GM12878 (cell line): ENCODE measurements around the gene EIF4B. TPM values are rescaled to one million over a fixed set of nuclear protein-coding genes. Genes with fewer than 3 reads are reported as not detected.

ENCODE experiments used
- ATAC-seq: fragments of 200-7000 bp; cut with Tn5 transposase; 3 replicates; pipeline ENCODE4 v1.9.1; 2020; ENCODE audit warnings: mild to moderate bottlenecking, moderate library complexity
- BruUV-seq: library from RNA; stranded (reverse); fragments of 400-500 nt; replicated peaks from 2 replicates; lab custom pipeline; 2021; lab: Mats Ljungman, UMichigan
- CTCF ChIA-PET: fragments of 300-600 bp; sonication (Branson Sonifier 250); formaldehyde crosslinking; extraction: SDS; loops from one replicate; lab custom pipeline; 2021; ENCODE audit warnings: inconsistent platforms; lab: Yijun Ruan, JAX
- POLR2A ChIA-PET: fragments of 350-600 bp; formaldehyde crosslinking; extraction: SDS; loops from one replicate; lab custom pipeline; 2021; ENCODE audit warnings: inconsistent platforms; lab: Charles Lee
- RAD21 ChIA-PET: fragments of 300-600 bp; sonication (Branson Sonifier 250); formaldehyde crosslinking; loops from one replicate; lab custom pipeline; 2023; ENCODE audit warnings: antibody characterized with exemption; ENCODE audit not compliant: unreplicated experiment; lab: Charles Lee
- SMC1A ChIA-PET: fragments of 300-600 bp; sonication (Branson Sonifier 250); formaldehyde crosslinking; loops from one replicate; lab custom pipeline; 2023; ENCODE audit not compliant: unreplicated experiment, uncharacterized antibody; lab: Charles Lee
- DNase-seq: peaks from one replicate; pipeline ENCODE4 v3.0.0-alpha.2; 2011; ENCODE audit warnings: low read depth, low spot score
- FAIRE-seq: peaks from 3 replicates; lab custom pipeline; 2011; peaks lifted over from hg19 to GRCh38; lab: Jason Lieb, UNC
- H2AFZ ChIP-seq: 2 replicates; pipeline ENCODE4 v1.6.0; 2011; ENCODE audit warnings: low read depth, low read length, control low read depth; ENCODE audit not compliant: control insufficient read depth
- H3K27ac ChIP-seq: 2 replicates; pipeline ENCODE4 v1.5.1; 2011; ENCODE audit warnings: control low read depth; ENCODE audit not compliant: control insufficient read depth, insufficient read depth
- H3K27me3 ChIP-seq, 2 experiments: replicated peaks in 1 of 2; 2 replicates each; pipeline versions ENCODE4 v1.6.0 to v1.6.1; 2011; ENCODE audit warnings: low read length in 1 of 2; ENCODE audit not compliant: control insufficient read depth in 2 of 2, insufficient read depth in 2 of 2
- H3K36me3 ChIP-seq, 2 experiments: 2 replicates each; pipeline ENCODE4 v1.5.1; 2011; ENCODE audit warnings: low read length in 1 of 2; ENCODE audit not compliant: control insufficient read depth in 2 of 2, insufficient read depth in 2 of 2
- H3K4me1 ChIP-seq: 2 replicates; pipeline ENCODE4 v1.6.1; 2011; ENCODE audit warnings: mild to moderate bottlenecking, low read length, moderate library complexity, mixed read lengths; ENCODE audit not compliant: control insufficient read depth, insufficient read depth
- H3K4me2 ChIP-seq: 2 replicates; pipeline ENCODE4 v1.6.0; 2011; ENCODE audit warnings: control low read depth; ENCODE audit not compliant: control insufficient read depth, insufficient read depth
- H3K4me3 ChIP-seq: fragments of 200-600 bp; sonication (generic); 2 replicates; pipeline ENCODE4 v1.5.1; 2016
- H3K79me2 ChIP-seq: 2 replicates; pipeline ENCODE4 v1.6.0; 2011; ENCODE audit warnings: low read length; ENCODE audit not compliant: control insufficient read depth, insufficient read depth
- H3K9ac ChIP-seq: 2 replicates; pipeline ENCODE4 v1.8.0; 2011; ENCODE audit warnings: low read length, control low read depth, mixed read lengths; ENCODE audit not compliant: control insufficient read depth, insufficient read depth
- H3K9me3 ChIP-seq: replicated peaks from 3 replicates; pipeline ENCODE4 v1.5.1; 2011; ENCODE audit warnings: mild to moderate bottlenecking, low read length; ENCODE audit not compliant: control insufficient read depth, insufficient read depth
- H4K20me1 ChIP-seq: 2 replicates; pipeline ENCODE4 v1.6.0; 2011; ENCODE audit not compliant: control insufficient read depth, insufficient read depth
- BACH1 ChIP-seq: fragments of 450-650 bp; IDR thresholded peaks from 2 replicates; pipeline ENCODE4 v1.6.1; 2017; ENCODE audit warnings: mild to moderate bottlenecking, borderline replicate concordance
- BCLAF1 ChIP-seq: fragments of 450-650 bp; IDR thresholded peaks from 2 replicates; pipeline ENCODE4 v1.6.1; 2017; ENCODE audit warnings: antibody characterized with exemption, mild to moderate bottlenecking, moderate library complexity
- CREB1 ChIP-seq: IDR thresholded peaks from 2 replicates; pipeline ENCODE4 v1.6.1; 2012; ENCODE audit warnings: low read depth, mild to moderate bottlenecking, inconsistent platforms
- EED ChIP-seq: sonication (generic); IDR thresholded peaks from 2 replicates; pipeline ENCODE4 v1.6.1; 2016; ENCODE audit warnings: antibody characterized with exemption, low read depth
- GABPA ChIP-seq: IDR thresholded peaks from 2 replicates; pipeline ENCODE4 v1.6.1; 2014; ENCODE audit warnings: antibody characterized with exemption, low read depth, mild to moderate bottlenecking, inconsistent platforms
- MYB ChIP-seq: fragments of 150-350 bp; IDR thresholded peaks from 2 replicates; pipeline ENCODE4 v1.6.1; 2014; ENCODE audit warnings: mild to moderate bottlenecking, low read depth, low read length, borderline replicate concordance
- MYC ChIP-seq: IDR thresholded peaks from 2 replicates; pipeline ENCODE4 v1.6.1; 2011; ENCODE audit warnings: mild to moderate bottlenecking, low read length, moderate library complexity, inconsistent platforms; ENCODE audit not compliant: insufficient read depth, insufficient replicate concordance, insufficient read length, severe bottlenecking
- NBN ChIP-seq: fragments of 450-650 bp; IDR thresholded peaks from 2 replicates; pipeline ENCODE4 v1.6.1; 2016
- NR2C2 ChIP-seq: IDR thresholded peaks from 2 replicates; pipeline ENCODE4 v1.6.1; 2011; ENCODE audit warnings: borderline replicate concordance, low read depth; ENCODE audit not compliant: control insufficient read depth, insufficient read length
- POLR2AphosphoS2 ChIP-seq: IDR thresholded peaks from 2 replicates; pipeline ENCODE4 v1.6.1; 2011; ENCODE audit warnings: low read depth, mild to moderate bottlenecking, low read length, improper control_type of control experiment, moderate library complexity
- POU2F2 ChIP-seq: IDR thresholded peaks from 3 replicates; pipeline ENCODE4 v1.6.1; 2011; ENCODE audit warnings: low read depth, mild to moderate bottlenecking, low read length, borderline replicate concordance
- RUNX3 ChIP-seq: IDR thresholded peaks from 2 replicates; pipeline ENCODE4 v1.6.1; 2012; ENCODE audit warnings: low read length, inconsistent platforms
- SPI1 ChIP-seq: IDR thresholded peaks from 2 replicates; pipeline ENCODE4 v1.6.1; 2011; ENCODE audit warnings: low read depth, mild to moderate bottlenecking, low read length, moderate library complexity, borderline replicate concordance; ENCODE audit not compliant: insufficient read depth
- TARDBP ChIP-seq: IDR thresholded peaks from 2 replicates; pipeline ENCODE4 v1.6.1; 2016; ENCODE audit warnings: borderline replicate concordance
- ZBTB4 ChIP-seq: fragments of 450-650 bp; formaldehyde crosslinking; IDR thresholded peaks from 2 replicates; pipeline ENCODE4 v1.4.0; 2022; ENCODE audit warnings: mild to moderate bottlenecking, moderate library complexity
- ZNF622 ChIP-seq: fragments of 450-650 bp; IDR thresholded peaks from 2 replicates; pipeline ENCODE4 v1.6.1; 2017; ENCODE audit warnings: mild to moderate bottlenecking, inconsistent platforms
- WGBS: methylation state at CpG from one replicate; pipeline ENCODE4 v1.1.6; 2016; ENCODE audit warnings: low lambda C conversion rate; ENCODE audit not compliant: insufficient replicate concordance, insufficient coverage; ENCODE audit errors: missing lambda C conversion rate; 5-methylcytosine and 5-hydroxymethylcytosine counted together
- in situ Hi-C: fragments of 300-500 bp; cut with MboI; formaldehyde crosslinking; loops from 9 replicates; pipeline ENCODE4 v1.14.3; 2018; ENCODE audit warnings: mixed read lengths
- intact Hi-C: fragments of 100-400 bp; cut with micrococcal nuclease; formaldehyde crosslinking; loops from one replicate; pipeline ENCODE4 v1.14.2; 2022; ENCODE audit not compliant: unreplicated experiment
- polyA plus RNA-seq, 11 experiments: library from polyadenylated mRNA; depleted of rRNA in 4 of 11; unstranded in 6 of 11; stranded (reverse) in 5 of 11; fragments of >200 nt; fragmentation: Nextera tagmentation in 4 of 11; fragmentation: Illumina TruSeq in 1 of 11; extraction: Ambion mirVana in 4 of 11; extraction: Trizol in 1 of 11; gene quantifications; 1 replicate in 1 of 11; 2 replicates in 10 of 11; pipeline versions ENCODE4 v1.2.1 to v1.2.3, GENCODE V29; 2011 to 2016; ENCODE audit warnings: inconsistent platforms in 2 of 11, missing spikeins in 2 of 11, low read depth in 1 of 11
- total RNA-seq, 4 experiments: library from RNA; depleted of rRNA in 3 of 4; stranded (reverse); fragments of >200 nt in 3 of 4; fragmentation: Illumina TruSeq in 1 of 4; extraction: Trizol in 1 of 4; gene quantifications; 2 replicates each; pipeline versions ENCODE4 v1.2.1 to v1.2.3, GENCODE V29; 2013 to 2021

Gene EIF4B
- total and polyA plus RNA-seq, 10 of the 15 experiments (the other 5 are each of a cell fraction or from before 2014, with no cell fraction given), result 123 to 752 (median 431) TPM

- no peak for TF ChIP-seq POLR2AphosphoS2
Observed at GRCh38 chr12:53064613-53065436, 58.6 kb downstream of the EIF4B start (continued).

GRCh38 chr12:53065470-53065869 is 59.2 kb downstream of the EIF4B start:
- H3K27me3 ChIP-seq, result no peaks in the 10 kb centered on the region
- in situ Hi-C loops, result no loop called here
- 64% methylated on average over 7 of the region's 7 CpGs for WGBS
- no peaks in the 10 kb centered on the region for H3K79me2 ChIP-seq
- H3K4me2 ChIP-seq, result no peak overlapping the region
- RAD21 ChIA-PET, result interaction anchor here (0.8 to 4.5 kb wide), 19 partner anchors 12 to 279 kb away, joined by 3 to 84 read pairs (median 5); partner anchors contain the start of genes IGFBP6, SOAT2 and SPRYD3
- H3K9ac ChIP-seq, result no peak overlapping the region
- FAIRE-seq (no peak), ATAC-seq (no peak), DNase-seq (no peak)
- no peaks in the 10 kb centered on the region for H3K4me1 ChIP-seq
- no peaks in the 10 kb centered on the region; the same call in 1 of the 2 replicates for H4K20me1 ChIP-seq
- peaks cover 6 to 7% of the 10 kb centered on the region in 2 experiments; a peak in 3 of 4 replicates for H3K36me3 ChIP-seq
- BruUV-seq, result TSS peak; percentile 33
- H2AFZ ChIP-seq, result no peak overlapping the region
- POLR2A ChIA-PET, result interaction anchor here (0.7 to 2.6 kb wide), 5 partner anchors 11 to 37 kb away, joined by 3 to 7 read pairs (median 3); partner anchors contain the start of genes IGFBP6, SOAT2 and SPRYD3
- SMC1A ChIA-PET, result interaction anchor here (0.5 to 7.8 kb wide), 20 partner anchors 10 to 255 kb away, joined by 3 to 126 read pairs (median 4); partner anchors contain the start of genes SOAT2 and SPRYD3
- no peaks in the 10 kb centered on the region for H3K9me3 ChIP-seq
- intact Hi-C loops, result loop anchor here (5.0 kb wide), 1 partner anchor 92 kb away; no protein-coding TSS in a partner anchor
- H3K27ac ChIP-seq, result no peak overlapping the region
- CTCF ChIA-PET, result interaction anchor here (0.7 to 12.1 kb wide), 43 partner anchors 8 to 317 kb away, joined by 3 to 355 read pairs (median 6); partner anchors contain the start of genes AAAS, EIF4B, ESPL1 and IGFBP6
- H3K4me3 ChIP-seq, result no peak overlapping the region
- TF ChIP-seq POU2F2, result no peak
- no peak for TF ChIP-seq GABPA
- TF ChIP-seq TARDBP, result no peak
- no peak for TF ChIP-seq SPI1
- no peak for TF ChIP-seq CREB1
- TF ChIP-seq MYB, result no peak
- TF ChIP-seq RUNX3, result no peak
- TF ChIP-seq NBN, result no peak
- TF ChIP-seq NR2C2, result no peak
- TF ChIP-seq MYC, result no peak
- no peak for TF ChIP-seq ZBTB4
- TF ChIP-seq BACH1, result no peak
- TF ChIP-seq EED, result no peak
- TF ChIP-seq ZNF622, result no peak
- no peak for TF ChIP-seq BCLAF1
